Epithelial cell of proximal tubule (primary cell): Measurements from ENCODE around the gene FGF1. TPM values are rescaled to one million over a fixed set of nuclear protein-coding genes. Genes with fewer than 3 reads are reported as not detected.
"Not testable (repeated sequence)": the region's sequence is repeated elsewhere in the genome, so short reads cannot be mapped to it uniquely, and the experiment has no call there.

Experiments used
- DNase-seq: peaks from one replicate; pipeline ENCODE4 v3.0.0-alpha.2; 2011; ENCODE audit warnings: low read depth
- H3K4me3 ChIP-seq: 2 replicates; pipeline ENCODE4 v1.5.1; 2011; ENCODE audit warnings: low read depth, mild to moderate bottlenecking, low read length
- total RNA-seq: library from RNA; depleted of rRNA; stranded (reverse); fragments of >200 nt; gene quantifications from 2 replicates; pipeline ENCODE4 v1.2.3, GENCODE V29; 2015
- TF ChIP-seq, protein P1 (sequence below): conservative IDR thresholded peaks from 2 replicates; pipeline ENCODE4 v1.5.1; 2012; ENCODE audit warnings: low read depth, mild to moderate bottlenecking, low read length

The FGF1 gene
- total RNA-seq, 1 donor from 2014 or later, result 1.2 TPM

DNA sequence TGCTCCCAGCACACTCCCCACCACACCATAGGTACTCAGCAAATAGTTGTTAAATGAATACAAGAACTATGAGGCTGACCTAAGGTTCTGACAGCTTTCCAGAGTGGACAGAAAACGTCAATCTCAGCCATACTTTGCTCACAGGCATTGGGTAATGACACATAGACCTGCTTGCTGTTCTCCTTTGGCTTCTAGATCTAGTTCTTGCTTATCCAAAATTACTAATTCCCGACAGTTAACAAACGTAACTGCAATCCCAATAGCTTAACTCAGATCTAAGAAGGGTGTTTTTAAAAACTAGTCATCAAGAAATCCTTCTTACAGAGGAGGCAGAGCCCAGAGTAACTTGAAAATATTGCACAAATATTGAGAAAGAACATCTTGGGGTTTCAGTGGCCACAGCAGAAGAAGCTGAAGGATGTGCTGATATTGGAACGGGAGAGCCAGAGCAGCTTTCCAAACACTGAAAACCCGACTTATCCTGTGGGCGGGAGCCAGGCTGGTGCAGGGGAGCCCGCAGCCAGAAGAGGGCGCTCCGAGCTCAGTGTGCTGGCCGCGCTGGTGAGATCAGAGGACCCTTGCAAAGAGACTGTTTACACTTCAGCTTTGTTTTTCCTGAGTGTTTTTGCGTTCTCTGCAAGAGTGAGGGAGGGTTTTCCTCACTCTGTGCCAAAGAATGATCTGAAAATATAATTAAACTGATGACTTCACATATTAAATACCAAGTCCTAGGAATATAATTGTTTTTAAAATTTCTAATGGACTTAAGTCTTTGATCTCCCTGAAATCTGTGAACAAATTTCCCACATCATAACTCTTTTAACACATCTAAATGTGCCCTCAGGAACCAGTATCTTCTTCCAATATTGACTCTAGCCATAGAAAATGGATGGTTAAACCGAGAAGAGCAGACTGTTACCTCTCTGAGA is 30.3 kb downstream of the FGF1 start:
- no peak for DNase-seq
- TF ChIP-seq, protein P1, sequence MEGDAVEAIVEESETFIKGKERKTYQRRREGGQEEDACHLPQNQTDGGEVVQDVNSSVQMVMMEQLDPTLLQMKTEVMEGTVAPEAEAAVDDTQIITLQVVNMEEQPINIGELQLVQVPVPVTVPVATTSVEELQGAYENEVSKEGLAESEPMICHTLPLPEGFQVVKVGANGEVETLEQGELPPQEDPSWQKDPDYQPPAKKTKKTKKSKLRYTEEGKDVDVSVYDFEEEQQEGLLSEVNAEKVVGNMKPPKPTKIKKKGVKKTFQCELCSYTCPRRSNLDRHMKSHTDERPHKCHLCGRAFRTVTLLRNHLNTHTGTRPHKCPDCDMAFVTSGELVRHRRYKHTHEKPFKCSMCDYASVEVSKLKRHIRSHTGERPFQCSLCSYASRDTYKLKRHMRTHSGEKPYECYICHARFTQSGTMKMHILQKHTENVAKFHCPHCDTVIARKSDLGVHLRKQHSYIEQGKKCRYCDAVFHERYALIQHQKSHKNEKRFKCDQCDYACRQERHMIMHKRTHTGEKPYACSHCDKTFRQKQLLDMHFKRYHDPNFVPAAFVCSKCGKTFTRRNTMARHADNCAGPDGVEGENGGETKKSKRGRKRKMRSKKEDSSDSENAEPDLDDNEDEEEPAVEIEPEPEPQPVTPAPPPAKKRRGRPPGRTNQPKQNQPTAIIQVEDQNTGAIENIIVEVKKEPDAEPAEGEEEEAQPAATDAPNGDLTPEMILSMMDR, result peak; percentile 99

DNA sequence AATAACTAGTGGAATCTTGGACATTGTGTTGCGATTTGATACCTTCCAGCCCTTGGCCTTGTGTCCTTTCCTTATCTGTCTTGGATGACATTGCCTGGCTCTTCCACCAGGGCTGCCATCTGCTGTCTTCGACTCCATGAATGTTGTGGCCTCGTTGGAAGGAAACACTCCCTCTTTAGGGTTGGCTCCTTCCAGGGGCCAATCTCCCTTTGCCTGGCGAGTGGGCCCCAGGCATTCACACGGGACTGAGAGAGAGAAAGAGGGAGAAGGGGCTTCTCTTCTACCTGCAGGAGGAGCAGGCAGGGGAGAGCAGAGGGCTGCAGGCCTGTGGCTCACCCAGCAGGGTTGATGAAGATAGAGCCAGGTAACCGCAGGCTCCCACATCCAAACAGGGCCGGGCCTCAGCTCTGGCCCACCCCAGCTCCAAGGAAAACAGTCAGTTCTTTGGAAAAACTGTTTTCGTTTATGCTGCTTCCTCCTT is 31.3 kb downstream of the FGF1 start:
- TF ChIP-seq, protein P1, result peak; percentile 12
- DNase-seq, result no peak
- no peak overlapping the region for H3K4me3 ChIP-seq

More for the DNA sequence above, 30.3 kb downstream of the FGF1 start:
- H3K4me3 ChIP-seq, result no peak overlapping the region

DNA sequence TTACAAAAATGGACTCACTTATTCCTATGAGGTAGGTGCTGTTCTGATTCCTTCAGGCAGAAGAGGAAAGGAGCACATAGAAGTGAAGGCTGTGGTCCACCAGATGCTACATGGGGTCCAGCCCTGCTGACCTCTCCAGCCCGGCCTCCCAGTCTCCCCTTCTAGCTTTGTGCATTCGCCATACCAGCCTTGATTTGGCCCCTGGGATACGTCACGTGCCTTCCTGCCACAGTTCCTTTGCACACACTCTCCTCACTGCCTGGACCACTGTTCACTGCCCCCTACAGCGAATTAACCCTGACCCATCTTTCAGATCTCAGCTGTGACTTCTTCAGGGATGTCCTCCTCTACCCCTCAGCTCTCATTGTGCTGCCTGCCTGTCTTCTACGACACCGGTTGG is 32.6 kb downstream of the FGF1 start:
- TF ChIP-seq, protein P1, result no peak

DNA sequence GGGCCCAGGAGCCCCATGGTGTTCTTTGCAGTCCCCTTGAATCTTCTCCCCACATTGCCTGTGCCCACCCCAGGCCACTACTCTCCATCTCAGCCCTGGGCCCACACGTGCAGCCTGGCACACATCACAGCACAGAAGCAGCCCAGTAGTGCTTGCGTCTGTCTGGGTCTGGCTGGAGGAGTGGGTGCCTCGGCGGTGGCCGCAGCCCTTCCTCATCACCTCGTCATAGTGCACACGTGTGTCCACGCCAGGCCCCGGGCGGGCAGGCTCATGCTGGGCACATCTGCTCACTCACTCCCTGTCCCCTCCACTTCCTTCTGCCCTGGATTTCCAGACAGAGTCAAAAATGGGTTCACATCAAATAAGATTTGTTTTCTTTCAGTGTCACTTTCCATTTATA is 33.3 kb downstream of the FGF1 start:
- TF ChIP-seq, protein P1, result no peak
- no peak overlapping the region for H3K4me3 ChIP-seq
- no peak for DNase-seq

More for the DNA sequence above, 32.6 kb downstream of the FGF1 start:
- DNase-seq, result no peak
- H3K4me3 ChIP-seq, result no peak overlapping the region

DNA sequence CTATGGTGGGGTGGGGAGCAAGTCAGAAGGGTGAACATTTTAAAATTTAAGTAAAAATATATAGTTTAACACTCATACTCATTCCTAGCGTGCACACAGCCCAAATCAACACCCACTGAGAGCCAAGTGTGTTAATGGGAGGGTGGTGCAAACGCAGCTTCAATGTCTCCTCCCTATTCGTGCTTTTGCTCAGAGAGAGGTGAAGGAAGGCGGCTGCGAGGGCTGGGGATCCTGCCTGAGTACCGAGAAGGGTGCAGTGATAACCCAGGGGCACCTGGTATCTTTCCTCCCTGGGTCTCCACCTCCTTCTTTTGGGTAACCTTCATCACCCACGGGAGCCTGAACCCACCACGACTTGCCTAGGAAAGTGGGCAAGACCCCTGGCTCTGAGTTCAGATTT is 35.0 kb downstream of the FGF1 start:
- TF ChIP-seq, protein P1, result no peak
- no peak overlapping the region for H3K4me3 ChIP-seq
- no peak for DNase-seq

DNA sequence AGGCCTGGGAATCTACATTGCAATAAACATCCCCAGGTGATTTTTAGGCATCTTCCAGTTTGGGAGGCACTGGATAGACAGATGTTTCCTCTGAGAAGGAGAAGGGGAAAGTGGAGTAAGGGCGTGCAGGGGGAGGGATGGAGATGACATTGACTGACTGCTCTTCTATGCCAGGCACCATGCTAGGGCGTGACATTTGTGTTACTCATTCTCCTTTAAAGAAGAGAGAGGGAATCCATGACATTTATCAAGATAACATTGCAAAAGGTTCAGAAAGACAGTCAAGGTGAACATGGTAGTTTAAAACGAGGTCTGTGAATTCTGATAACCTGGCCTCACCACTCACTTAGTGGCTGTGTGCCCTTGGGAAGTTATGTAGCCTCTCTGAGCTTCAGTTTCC is 35.8 kb downstream of the FGF1 start:
- TF ChIP-seq, protein P1, result no peak
- H3K4me3 ChIP-seq, result no peak overlapping the region
- no peak for DNase-seq

DNA sequence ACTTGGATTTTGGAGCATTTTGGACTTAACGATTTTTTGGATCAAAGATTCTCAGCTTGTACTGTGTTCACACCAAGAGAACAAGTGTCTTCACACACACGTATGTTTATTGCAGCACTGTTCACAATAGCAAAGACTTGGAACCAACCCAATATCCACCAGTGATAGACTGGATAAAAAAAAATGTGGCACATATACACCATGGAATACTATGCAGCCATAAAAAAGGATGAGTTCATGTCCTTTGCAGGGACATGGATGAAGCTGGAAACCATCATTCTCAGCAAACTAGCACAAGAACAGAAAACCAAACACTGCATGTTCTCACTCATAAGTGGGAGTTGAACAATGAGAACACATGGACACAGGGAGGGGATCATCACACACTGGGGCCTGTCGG is 37.8 kb downstream of the FGF1 start:
- not testable (repeated sequence) for H3K4me3 ChIP-seq, DNase-seq
